ENCODE results near the gene SNRK.
A peak's percentile ranks its signal among the peaks of the same experiment; 100 is the strongest.

The SNRK gene

DNA sequence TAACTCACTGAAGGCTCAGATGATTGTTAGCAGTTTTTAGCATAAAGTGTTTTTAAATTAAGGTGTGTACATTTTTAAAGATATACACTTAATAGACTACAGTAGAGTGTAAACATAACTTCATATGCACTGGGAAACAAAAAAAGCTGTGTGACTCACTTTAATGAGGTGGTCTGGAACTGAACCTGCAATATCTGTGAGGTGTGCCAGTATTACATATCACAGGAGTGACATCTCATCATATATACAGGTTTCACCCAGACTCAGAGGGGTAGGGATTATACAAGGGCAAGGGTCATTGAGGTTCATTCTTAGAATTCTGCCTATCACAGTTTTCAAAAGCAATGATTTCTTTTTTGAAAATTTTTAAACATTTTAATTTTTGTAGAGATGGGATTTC lies 7.3 kb upstream of the SNRK start:
- DNase-seq: no peak

- no peak for DNase-seq
Measured at GRCh38 chr3:43279532-43279931, 6.8 kb upstream of the SNRK start.

- no peak for DNase-seq
Measured at GRCh38 chr3:43281020-43281419, 5.3 kb upstream of the SNRK start.

DNA sequence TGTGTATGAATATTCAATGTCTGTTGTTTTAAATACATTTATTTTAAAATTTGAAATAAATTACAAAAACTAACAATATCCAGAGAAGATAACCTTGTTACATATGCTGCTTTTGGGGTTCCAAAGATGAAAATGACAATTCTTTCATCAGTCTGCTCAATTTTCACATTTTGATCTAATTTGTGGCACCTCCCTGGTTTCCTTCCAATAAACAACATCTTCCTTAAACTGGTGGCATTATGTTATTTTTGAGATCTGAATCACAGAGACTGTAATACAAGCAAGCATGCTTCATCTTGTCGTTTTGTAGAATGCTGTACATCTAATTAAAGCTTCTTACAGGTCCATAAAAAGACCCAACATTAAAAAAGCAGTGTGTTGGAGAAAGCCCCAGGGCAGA lies 2.2 kb upstream of the SNRK start:
- no peak for DNase-seq

DNA sequence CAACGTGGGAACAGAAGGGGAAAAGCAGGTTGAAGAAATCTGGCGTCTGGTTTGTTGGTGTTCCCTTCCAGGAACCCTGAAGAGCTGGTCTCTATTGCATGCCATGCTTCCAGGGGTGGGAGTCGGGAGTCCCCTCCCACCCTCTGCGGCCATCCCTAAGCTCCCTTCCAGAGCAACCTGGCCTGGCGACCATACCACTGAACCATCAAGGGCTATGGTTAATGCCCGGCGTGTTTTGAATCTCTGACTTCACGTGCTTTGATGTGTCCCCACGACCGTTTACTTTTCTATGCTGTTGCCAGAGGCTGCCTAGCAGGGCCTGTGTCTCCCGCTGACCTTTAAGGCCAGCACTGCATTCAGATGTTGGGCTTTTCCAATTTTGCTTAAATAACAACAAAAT lies 696 bp upstream of the SNRK start:
- no peak for DNase-seq

- no peak for DNase-seq
Measured at GRCh38 chr3:43286841-43287499, 630 bp downstream of the SNRK start.

DNA sequence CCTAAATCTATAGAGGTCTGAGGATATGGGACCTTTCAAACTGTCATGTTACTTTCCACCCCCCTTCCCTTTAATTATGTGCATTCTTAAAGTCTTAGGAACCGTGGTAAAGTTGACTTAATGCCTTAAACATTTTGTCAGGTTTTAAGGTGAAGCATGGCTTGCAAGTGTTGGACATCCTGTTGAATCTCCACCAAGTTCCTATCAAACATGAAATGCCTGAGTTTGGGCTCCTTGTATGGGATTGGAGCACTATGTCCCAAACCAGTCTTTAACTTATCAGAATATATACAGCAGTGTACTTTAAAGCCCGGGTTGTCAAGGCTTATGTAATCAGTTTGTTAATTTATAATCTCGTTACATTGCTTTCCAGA lies 1.1 kb downstream of the SNRK start:
- peak; percentile 26 for DNase-seq

GRCh38 chr3:43288366-43288765 lies 2.0 kb downstream of the SNRK start:
- DNase-seq: peak; percentile 19

GRCh38 chr3:43288850-43289249 lies 2.5 kb downstream of the SNRK start:
- no peak for DNase-seq

GRCh38 chr3:43289401-43289800 lies 3.1 kb downstream of the SNRK start:
- DNase-seq: no peak

DNA sequence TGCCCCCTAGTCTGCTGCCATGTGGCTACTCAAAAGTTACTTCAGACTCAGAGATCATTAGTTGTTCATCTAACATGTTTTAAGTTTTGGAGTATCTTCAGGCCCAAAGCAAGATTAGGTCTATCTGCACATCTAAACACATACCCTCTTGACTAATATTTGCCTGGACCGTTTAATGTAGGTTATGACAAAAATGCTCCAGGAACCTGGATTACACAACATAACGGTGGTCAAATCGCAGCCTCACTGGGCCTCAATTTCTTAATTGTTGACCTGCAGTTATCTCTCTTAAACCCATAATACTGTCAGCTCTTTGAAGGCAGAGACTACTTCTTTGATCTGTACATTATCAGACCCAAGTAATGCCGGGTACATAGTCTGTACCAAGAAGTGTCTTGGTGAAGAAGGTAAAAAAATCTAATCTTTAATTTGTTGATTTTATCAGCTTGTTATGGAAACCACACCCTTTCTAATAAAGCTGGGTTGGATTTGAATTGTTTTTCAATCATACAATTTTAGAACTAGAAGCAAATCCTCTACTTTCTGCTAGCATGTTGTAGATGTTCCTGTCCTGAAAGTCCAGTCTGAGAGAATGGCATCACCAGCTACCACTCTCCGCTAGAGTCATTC lies 3.6 kb downstream of the SNRK start:
- DNase-seq: no peak

DNA sequence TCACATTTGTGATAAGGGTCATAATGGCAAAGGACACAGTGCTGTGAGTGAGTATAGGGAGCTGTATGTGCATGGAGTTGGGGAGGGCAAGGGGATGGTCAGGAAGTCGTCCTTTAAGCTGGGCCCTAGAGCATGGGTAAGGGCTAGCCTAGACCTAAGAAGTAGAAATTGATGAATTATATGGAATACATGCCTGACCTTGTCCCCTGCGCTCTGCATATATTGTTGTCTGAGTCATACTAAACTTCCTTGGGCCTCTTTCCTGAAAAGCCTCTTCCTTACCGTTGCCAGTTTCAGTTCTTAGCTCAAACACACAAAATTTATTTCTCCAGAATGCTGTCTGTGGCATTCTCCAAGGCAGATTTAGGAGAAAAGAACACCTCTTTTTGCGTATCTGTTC lies 4.6 kb downstream of the SNRK start:
- no peak for DNase-seq

- DNase-seq: no peak
Measured at GRCh38 chr3:43291546-43291945, 5.2 kb downstream of the SNRK start.

GRCh38 chr3:43294975-43295374 lies 8.6 kb downstream of the SNRK start:
- DNase-seq: no peak

GRCh38 chr3:43296565-43296964 lies 10.2 kb downstream of the SNRK start:
- DNase-seq: no peak

GRCh38 chr3:43298292-43298691 lies 12.0 kb downstream of the SNRK start:
- no peak for DNase-seq

DNA sequence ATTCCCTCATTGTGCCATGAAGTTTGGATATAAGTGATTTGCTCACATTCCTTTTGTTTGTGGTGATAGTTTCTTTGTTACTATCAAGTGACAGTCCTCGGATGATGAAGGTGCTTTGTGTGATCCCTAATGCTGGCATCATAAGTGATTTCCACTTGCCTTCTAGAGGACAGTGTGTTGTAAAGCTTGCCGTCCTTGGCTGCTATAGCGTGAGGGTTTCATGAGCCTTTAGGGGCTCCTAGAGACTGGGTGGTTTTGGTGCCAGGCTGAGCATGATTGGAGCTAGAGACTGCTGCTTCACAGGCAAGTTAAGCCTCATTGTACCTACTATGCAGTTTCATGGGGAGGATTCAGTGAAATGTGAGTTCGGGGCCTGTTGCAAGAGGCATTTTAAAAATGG lies 12.4 kb downstream of the SNRK start:
- DNase-seq: no peak

- DNase-seq: no peak
Measured at GRCh38 chr3:43302116-43302880, 16.0 kb downstream of the SNRK start.

- no peak for DNase-seq
Measured at GRCh38 chr3:43304126-43304525, 17.8 kb downstream of the SNRK start.

GRCh38 chr3:43307226-43307625 lies 20.9 kb downstream of the SNRK start:
- no peak for DNase-seq

- no peak for DNase-seq
Measured at GRCh38 chr3:43307649-43308048, 21.3 kb downstream of the SNRK start.

DNA sequence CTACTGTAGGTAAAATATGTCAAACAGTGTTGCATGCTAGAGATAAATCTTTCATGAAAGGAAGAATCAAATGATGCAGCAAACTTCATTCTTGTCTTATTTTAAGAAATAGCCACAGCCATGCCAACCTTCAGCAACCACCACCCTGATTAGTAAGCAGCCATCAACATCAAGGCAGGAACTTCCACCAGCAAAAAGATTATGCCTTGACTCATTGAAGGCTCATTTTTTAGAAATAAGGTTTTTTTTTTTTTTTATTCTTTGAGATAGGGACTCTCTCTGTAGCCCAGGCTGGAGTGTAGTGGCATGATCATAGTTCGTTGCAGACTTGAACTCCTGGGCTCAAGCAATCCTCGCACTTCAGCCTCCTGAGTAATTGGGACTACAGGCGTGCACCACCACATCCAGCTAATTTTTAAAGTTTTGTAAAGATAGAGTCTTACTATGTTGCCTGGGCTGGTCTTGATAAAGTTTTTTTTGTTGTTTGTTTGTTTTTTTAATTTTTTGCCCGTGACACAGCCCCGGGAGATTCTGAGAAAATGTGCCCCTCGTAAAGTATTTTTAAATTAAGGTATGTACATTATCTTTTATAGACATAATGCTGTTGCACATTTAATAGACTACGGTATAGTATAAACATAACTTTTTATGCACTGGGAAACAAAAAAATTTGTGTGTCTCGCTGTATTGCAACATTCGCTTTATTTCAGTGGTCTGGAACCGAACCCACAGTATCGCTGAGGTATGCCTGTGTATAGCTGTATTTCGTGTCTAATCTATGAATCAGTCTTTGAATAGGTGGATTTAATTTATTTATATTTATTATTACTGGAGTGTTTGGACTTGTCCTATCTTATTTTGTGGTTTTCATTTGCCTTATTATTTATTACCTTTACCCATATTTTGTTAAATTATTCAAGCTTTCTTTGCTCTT lies 23.3 kb downstream of the SNRK start:
- DNase-seq: no peak

DNA sequence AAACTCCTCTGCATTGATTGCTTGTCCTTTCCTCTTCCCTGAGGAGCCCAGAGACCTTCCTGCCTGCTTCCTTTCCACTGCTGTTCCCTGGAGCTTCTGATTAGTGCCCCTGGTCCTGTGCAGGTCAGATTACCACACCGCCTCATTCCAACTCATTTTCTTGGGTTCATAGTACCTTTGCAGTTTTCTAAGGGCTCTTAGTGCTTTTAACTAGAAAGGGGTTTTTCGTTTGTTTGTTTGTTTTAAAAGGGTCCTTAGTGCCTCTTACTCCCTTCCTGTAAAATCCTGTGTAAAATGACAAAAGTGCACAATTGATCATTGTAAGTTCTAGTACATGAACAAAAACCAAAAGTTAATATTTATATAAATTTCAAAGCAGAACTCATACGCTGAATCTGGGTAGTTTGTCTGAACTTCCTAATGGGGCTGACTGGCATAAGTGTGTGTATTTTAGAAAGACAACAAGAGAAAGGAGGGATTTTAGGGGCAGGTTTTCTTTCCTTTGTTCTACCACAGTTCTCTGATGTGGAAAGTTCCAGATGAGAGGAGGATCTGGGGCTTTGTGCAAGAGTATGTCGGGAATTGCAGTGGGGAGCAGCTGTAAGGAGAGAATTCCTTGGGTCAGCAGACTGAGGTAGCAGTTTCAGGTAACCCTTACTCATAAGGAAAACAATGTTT lies 30.6 kb downstream of the SNRK start:
- peak; percentile 63 for DNase-seq

Data from kidney glomerular epithelial cell (primary cell).